ENCODE data around the gene MICA. TPM values are rescaled to one million over a fixed set of nuclear protein-coding genes. Genes with fewer than 3 reads are reported as not detected.
A peak's percentile ranks its signal among the peaks of the same experiment; 100 is the strongest.

Gene MICA
- total and polyA plus RNA-seq, 9 of the 15 experiments (the other 6 are each of a cell fraction or from before 2014, with no cell fraction given): 11.8 to 24.6 (median 16.7) TPM

DNA sequence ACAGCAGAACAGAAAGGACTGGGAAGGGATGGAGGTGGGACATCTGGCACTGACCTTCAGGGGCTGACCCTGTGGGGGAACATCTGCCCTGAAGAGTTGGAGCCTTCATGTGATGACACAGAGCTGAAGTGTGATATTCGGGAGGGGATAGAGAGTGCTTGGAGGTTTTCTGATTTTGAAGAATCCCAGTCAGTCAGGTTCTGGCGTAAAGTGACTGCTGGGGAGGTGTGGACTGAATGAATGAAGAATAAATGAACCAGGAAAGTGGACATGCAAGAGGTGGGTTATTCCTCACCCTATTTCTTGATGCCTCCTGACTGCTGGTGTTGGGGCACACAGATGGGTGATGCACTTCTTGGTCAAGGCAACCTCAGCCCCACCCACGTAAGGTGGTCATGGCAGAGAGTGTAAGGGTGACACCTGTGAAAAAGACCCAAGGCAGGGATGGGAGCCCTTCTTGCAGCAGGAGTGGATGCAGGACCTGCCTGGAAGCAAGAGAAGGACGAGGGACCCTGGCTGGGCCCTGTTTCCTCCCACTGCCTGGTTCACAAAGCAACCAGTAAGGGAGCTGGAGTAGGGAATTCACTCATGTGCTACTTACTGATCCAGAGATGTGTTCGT lies 13.1 kb downstream of the MICA start:
- no peak overlapping the region for H3K4me2 ChIP-seq (ENCODE audit: insufficient read depth, low read length)
- no peaks in the 10 kb centered on the region for H3K27me3 ChIP-seq (ENCODE audit: control insufficient read depth in 2 of 2, insufficient read depth in 2 of 2, low read length in 2 of 2)
- no peaks in the 10 kb centered on the region for H3K79me2 ChIP-seq (ENCODE audit: control insufficient read depth, insufficient read depth, low read length)
- intact Hi-C loops (cut with micrococcal nuclease) (no loop called here), in situ Hi-C loops (cut with MboI) (no loop called here)
- H3K9me3 ChIP-seq (replicated peaks; ENCODE audit: control insufficient read depth, insufficient read depth, low read depth, low read length): no peaks in the 10 kb centered on the region
- H3K9me1 ChIP-seq (ENCODE audit: control insufficient read depth, insufficient read depth, low read length): no peaks in the 10 kb centered on the region
- TSS peak; percentile 31 for BruUV-seq (replicated peaks)
- ATAC-seq: peak; percentile 22
- DNase-seq (ENCODE audit: extremely low read depth in 1 of 4, low spot score in 3 of 4): no peak
- no peak overlapping the region for H3K4me3 ChIP-seq
- peaks cover 0 to 5% of the 10 kb centered on the region in 2 experiments; a peak in 4 of 5 replicates for H3K4me1 ChIP-seq (replicated peaks in 1 of 2; ENCODE audit: control insufficient read depth in 2 of 2, insufficient read depth in 2 of 2, low read length in 2 of 2)
- H3K36me3 ChIP-seq (ENCODE audit: control insufficient read depth, insufficient read depth, low read length): peaks cover 39% of the 10 kb centered on the region; the same call in 1 of the 3 replicates
- ChIA-PET POLR2A (interaction anchor here (0.6 to 1.7 kb wide), 2 partner anchors 14 to 758 kb away, joined by 3 to 7 read pairs; partner anchors contain the start of gene MICA), CTCF (ENCODE audit: low intra/inter-chr PET ratio) (no interaction called here)
- no peak overlapping the region for H2AFZ ChIP-seq (ENCODE audit: low read depth, low read length)
- peak; percentile 57 for FAIRE-seq
- 84% methylated on average over 5 of the region's 5 CpGs for WGBS (ENCODE audit: insufficient coverage, low coverage, missing lambda C conversion rate)
- H3K27ac ChIP-seq (ENCODE audit: extremely low read depth, low read depth, low read length): no peak overlapping the region
- H4K20me1 ChIP-seq (replicated peaks; ENCODE audit: control insufficient read depth, insufficient read depth, low read length): no peaks in the 10 kb centered on the region
- H3K9ac ChIP-seq (ENCODE audit: insufficient read depth in 1 of 2, low read depth in 2 of 2, low read length in 2 of 2): no peak overlapping the region
- TF ChIP-seq LCOR (CRISPR knock-in tag; IDR thresholded peaks at IDR 0.05) (no peak), POLR3G (IDR thresholded peaks at IDR 0.05; ENCODE audit: extremely low read depth, insufficient read length, insufficient replicate concordance) (no peak), HSF4 (CRISPR knock-in tag; IDR thresholded peaks at IDR 0.05; ENCODE audit: borderline replicate concordance) (no peak), NEUROD1 (IDR thresholded peaks at IDR 0.05; ENCODE audit: borderline replicate concordance, low read depth, low read length, partially characterized antibody) (no peak), POLR2A (conservative IDR thresholded peaks at IDR 0.05) (peak; percentile 39; the same call in 1 of the 2 replicates), POLR2B (IDR thresholded peaks at IDR 0.05; ENCODE audit: low read depth, partially characterized antibody) (peak; percentile 52), POU5F1 (IDR thresholded peaks at IDR 0.05; ENCODE audit: borderline replicate concordance, low read depth, low read length, partially characterized antibody) (no peak), NBN (IDR thresholded peaks at IDR 0.05; ENCODE audit: low read depth) (no peak), ZNF77 (CRISPR knock-in tag; IDR thresholded peaks at IDR 0.05) (no peak), TCF7 (IDR thresholded peaks at IDR 0.05; ENCODE audit: borderline replicate concordance) (no peak), MYBL2 (IDR thresholded peaks at IDR 0.05; ENCODE audit: low read depth) (no peak), MYBL2 (CRISPR knock-in tag; IDR thresholded peaks at IDR 0.05; ENCODE audit: borderline replicate concordance) (no peak), ZFP36 (IDR thresholded peaks at IDR 0.05; ENCODE audit: low read depth, low read length, partially characterized antibody) (no peak), NCOA1 (IDR thresholded peaks at IDR 0.05; ENCODE audit: low read depth) (no peak), SAFB2 (IDR thresholded peaks at IDR 0.05; ENCODE audit: borderline replicate concordance, low read depth, low read length, severe bottlenecking) (no peak), EWSR1 (IDR thresholded peaks at IDR 0.05; ENCODE audit: borderline replicate concordance, low read depth, partially characterized antibody) (no peak), MAZ (CRISPR knock-in tag; conservative IDR thresholded peaks at IDR 0.05 in 1 of 2, IDR thresholded peaks at IDR 0.05 in 1 of 2) (0 out of 4 replicates have a peak, but pooled peaks of 1 of the 2 experiments have one; percentile 14), SREBF1 (IDR thresholded peaks at IDR 0.05; ENCODE audit: borderline replicate concordance, low read depth, low read length) (no peak), ZNF695 (CRISPR knock-in tag; IDR thresholded peaks at IDR 0.05) (no peak)
- TF ChIP-seq, protein P1, sequence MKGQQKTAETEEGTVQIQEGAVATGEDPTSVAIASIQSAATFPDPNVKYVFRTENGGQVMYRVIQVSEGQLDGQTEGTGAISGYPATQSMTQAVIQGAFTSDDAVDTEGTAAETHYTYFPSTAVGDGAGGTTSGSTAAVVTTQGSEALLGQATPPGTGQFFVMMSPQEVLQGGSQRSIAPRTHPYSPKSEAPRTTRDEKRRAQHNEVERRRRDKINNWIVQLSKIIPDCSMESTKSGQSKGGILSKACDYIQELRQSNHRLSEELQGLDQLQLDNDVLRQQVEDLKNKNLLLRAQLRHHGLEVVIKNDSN (CRISPR knock-in tag; IDR thresholded peaks at IDR 0.05): no peak
- TF ChIP-seq, protein P2, sequence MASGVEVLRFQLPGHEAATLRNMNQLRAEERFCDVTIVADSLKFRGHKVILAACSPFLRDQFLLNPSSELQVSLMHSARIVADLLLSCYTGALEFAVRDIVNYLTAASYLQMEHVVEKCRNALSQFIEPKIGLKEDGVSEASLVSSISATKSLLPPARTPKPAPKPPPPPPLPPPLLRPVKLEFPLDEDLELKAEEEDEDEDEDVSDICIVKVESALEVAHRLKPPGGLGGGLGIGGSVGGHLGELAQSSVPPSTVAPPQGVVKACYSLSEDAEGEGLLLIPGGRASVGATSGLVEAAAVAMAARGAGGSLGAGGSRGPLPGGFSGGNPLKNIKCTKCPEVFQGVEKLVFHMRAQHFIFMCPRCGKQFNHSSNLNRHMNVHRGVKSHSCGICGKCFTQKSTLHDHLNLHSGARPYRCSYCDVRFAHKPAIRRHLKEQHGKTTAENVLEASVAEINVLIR (CRISPR knock-in tag; IDR thresholded peaks at IDR 0.05): no peak
- TF ChIP-seq, protein P3, sequence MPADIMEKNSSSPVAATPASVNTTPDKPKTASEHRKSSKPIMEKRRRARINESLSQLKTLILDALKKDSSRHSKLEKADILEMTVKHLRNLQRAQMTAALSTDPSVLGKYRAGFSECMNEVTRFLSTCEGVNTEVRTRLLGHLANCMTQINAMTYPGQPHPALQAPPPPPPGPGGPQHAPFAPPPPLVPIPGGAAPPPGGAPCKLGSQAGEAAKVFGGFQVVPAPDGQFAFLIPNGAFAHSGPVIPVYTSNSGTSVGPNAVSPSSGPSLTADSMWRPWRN (IDR thresholded peaks at IDR 0.05; ENCODE audit: low read depth): no peak
